Osteoblast (primary cell): Measurements from ENCODE around the gene F2RL3. TPM values are rescaled to one million over a fixed set of nuclear protein-coding genes. Genes with fewer than 3 reads are reported as not detected.

Source experiments
- DNase-seq: peaks from one replicate; pipeline ENCODE4 v3.0.0; 2011; ENCODE audit warnings: low spot score, mixed read lengths; ENCODE audit not compliant: insufficient read length; ENCODE audit errors: missing footprints
- H2AFZ ChIP-seq: 2 replicates; pipeline ENCODE4 v1.6.0; 2011; ENCODE audit warnings: mild to moderate bottlenecking, low read length
- H3K27ac ChIP-seq: 2 replicates; pipeline ENCODE4 v1.5.1; 2011; ENCODE audit warnings: mild to moderate bottlenecking, low read depth, low read length, moderate library complexity
- H3K27me3 ChIP-seq: 2 replicates; pipeline ENCODE4 v1.6.0; 2012; ENCODE audit warnings: mild to moderate bottlenecking, control low read depth, inconsistent platforms, low read length, moderate library complexity; ENCODE audit not compliant: insufficient read depth
- H3K36me3 ChIP-seq: 2 replicates; pipeline ENCODE4 v1.5.1; 2011; ENCODE audit warnings: mild to moderate bottlenecking, low read length, control low read depth, moderate library complexity; ENCODE audit not compliant: insufficient read depth
- H3K4me1 ChIP-seq: 2 replicates; pipeline ENCODE4 v1.5.1; 2011; ENCODE audit warnings: mild to moderate bottlenecking, low read length, control low read depth, moderate library complexity; ENCODE audit not compliant: insufficient read depth
- H3K4me2 ChIP-seq: 2 replicates; pipeline ENCODE4 v1.6.0; 2011; ENCODE audit warnings: mild to moderate bottlenecking, low read length; ENCODE audit not compliant: insufficient read depth
- H3K4me3 ChIP-seq: fragments of 200-600 bp; sonication (generic); 3 replicates; pipeline ENCODE4 v1.5.1; 2012; ENCODE audit warnings: mild to moderate bottlenecking, low read length, inconsistent platforms; ENCODE audit not compliant: insufficient read depth
- H3K79me2 ChIP-seq: 2 replicates; pipeline ENCODE4 v1.6.0; 2012; ENCODE audit warnings: mild to moderate bottlenecking, low read length, control low read depth, inconsistent platforms; ENCODE audit not compliant: insufficient read depth
- H3K9me3 ChIP-seq: 2 replicates; pipeline ENCODE4 v1.5.1; 2011; ENCODE audit warnings: low read depth, low read length, control low read depth
- H4K20me1 ChIP-seq: 2 replicates; pipeline ENCODE4 v1.6.0; 2012; ENCODE audit warnings: mild to moderate bottlenecking, low read length, control low read depth; ENCODE audit not compliant: insufficient read depth
- total RNA-seq: library from RNA; depleted of rRNA; stranded (reverse); fragments of >200 nt; gene quantifications from 2 replicates; pipeline ENCODE4 v1.2.3, GENCODE V29; 2012
- TF ChIP-seq, protein P1 (sequence below): IDR thresholded peaks from 2 replicates; pipeline ENCODE4 v1.5.1; 2011; ENCODE audit warnings: mild to moderate bottlenecking, low read depth, low read length, moderate library complexity; ENCODE audit errors: extremely low read depth

The F2RL3 gene
- total RNA-seq, 1 donor = under 0.01 TPM

DNA sequence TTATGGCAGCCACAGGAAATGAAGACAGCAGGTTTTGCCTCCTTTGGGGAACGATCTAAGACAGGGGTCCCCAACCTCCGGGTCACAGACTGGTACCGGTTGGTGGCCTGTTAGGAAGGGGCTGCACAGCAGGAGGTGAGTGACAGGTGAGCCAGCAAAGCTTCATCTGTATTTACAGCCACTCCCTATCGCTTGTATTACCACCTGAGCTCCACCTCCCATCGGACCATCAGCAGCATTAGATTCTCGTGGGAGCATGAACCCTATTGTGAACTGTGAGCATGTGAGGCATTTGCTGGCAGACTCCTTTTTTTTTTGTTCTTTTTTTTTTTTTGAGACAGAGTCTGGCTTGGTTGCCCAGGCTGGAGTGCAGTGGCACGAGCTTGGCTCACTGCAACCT lies 22.2 kb downstream of the F2RL3 start:
- Histone ChIP-seq H3K36me3 (no peaks in the 10 kb centered on the region), H2AFZ (no peak overlapping the region), H4K20me1 (no peaks in the 10 kb centered on the region), H3K27me3 (no peaks in the 10 kb centered on the region), H3K4me3 (no peak overlapping the region), H3K4me2 (no peak overlapping the region), H3K4me1 (no peaks in the 10 kb centered on the region), H3K27ac (no peak overlapping the region), H3K79me2 (no peaks in the 10 kb centered on the region), H3K9me3 (peaks cover 11% of the 10 kb centered on the region)
- no peak for DNase-seq
- TF ChIP-seq, protein P1, sequence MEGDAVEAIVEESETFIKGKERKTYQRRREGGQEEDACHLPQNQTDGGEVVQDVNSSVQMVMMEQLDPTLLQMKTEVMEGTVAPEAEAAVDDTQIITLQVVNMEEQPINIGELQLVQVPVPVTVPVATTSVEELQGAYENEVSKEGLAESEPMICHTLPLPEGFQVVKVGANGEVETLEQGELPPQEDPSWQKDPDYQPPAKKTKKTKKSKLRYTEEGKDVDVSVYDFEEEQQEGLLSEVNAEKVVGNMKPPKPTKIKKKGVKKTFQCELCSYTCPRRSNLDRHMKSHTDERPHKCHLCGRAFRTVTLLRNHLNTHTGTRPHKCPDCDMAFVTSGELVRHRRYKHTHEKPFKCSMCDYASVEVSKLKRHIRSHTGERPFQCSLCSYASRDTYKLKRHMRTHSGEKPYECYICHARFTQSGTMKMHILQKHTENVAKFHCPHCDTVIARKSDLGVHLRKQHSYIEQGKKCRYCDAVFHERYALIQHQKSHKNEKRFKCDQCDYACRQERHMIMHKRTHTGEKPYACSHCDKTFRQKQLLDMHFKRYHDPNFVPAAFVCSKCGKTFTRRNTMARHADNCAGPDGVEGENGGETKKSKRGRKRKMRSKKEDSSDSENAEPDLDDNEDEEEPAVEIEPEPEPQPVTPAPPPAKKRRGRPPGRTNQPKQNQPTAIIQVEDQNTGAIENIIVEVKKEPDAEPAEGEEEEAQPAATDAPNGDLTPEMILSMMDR = no peak

GRCh38 chr19:16912780-16913179 lies 24.0 kb downstream of the F2RL3 start:
- peaks cover 3% of the 10 kb centered on the region for H3K27me3 ChIP-seq
- H3K9me3 ChIP-seq = peaks cover 11% of the 10 kb centered on the region
- no peaks in the 10 kb centered on the region for H3K36me3 ChIP-seq
- TF ChIP-seq, protein P1 = no peak
- H3K27ac ChIP-seq = no peak overlapping the region
- H3K79me2 ChIP-seq = no peaks in the 10 kb centered on the region
- no peaks in the 10 kb centered on the region for H3K4me1 ChIP-seq
- H2AFZ ChIP-seq = no peak overlapping the region
- no peak for DNase-seq
- H4K20me1 ChIP-seq = no peaks in the 10 kb centered on the region
- H3K4me2 ChIP-seq = no peak overlapping the region
- no peak overlapping the region for H3K4me3 ChIP-seq

GRCh38 chr19:16914421-16914820 lies 25.6 kb downstream of the F2RL3 start:
- H3K79me2 ChIP-seq = no peaks in the 10 kb centered on the region
- TF ChIP-seq, protein P1 = no peak
- H3K27ac ChIP-seq = no peak overlapping the region
- H3K36me3 ChIP-seq = no peaks in the 10 kb centered on the region
- DNase-seq = no peak
- H3K4me1 ChIP-seq = no peaks in the 10 kb centered on the region
- peaks cover 11% of the 10 kb centered on the region for H3K9me3 ChIP-seq
- H3K4me3 ChIP-seq = no peak overlapping the region
- H3K4me2 ChIP-seq = no peak overlapping the region
- peaks cover 3% of the 10 kb centered on the region for H3K27me3 ChIP-seq
- no peak overlapping the region for H2AFZ ChIP-seq
- no peaks in the 10 kb centered on the region for H4K20me1 ChIP-seq

GRCh38 chr19:16915135-16915534 lies 26.3 kb downstream of the F2RL3 start:
- peak; percentile 51 for DNase-seq
- Histone ChIP-seq H3K79me2 (no peaks in the 10 kb centered on the region), H3K9me3 (peaks cover 11% of the 10 kb centered on the region), H3K4me2 (no peak overlapping the region), H3K4me1 (no peaks in the 10 kb centered on the region), H4K20me1 (no peaks in the 10 kb centered on the region), H3K36me3 (no peaks in the 10 kb centered on the region), H3K27ac (no peak overlapping the region), H2AFZ (no peak overlapping the region), H3K4me3 (no peak overlapping the region), H3K27me3 (peaks cover 3% of the 10 kb centered on the region)
- TF ChIP-seq, protein P1 = no peak
